Activated CD4-positive, alpha-beta T cell treated with anti-CD3 and anti-CD28 coated beads, Interleukin-2, amount 50 U/mL, for 16 hours (primary cell): ENCODE results near the gene FAM24B.
A peak's percentile ranks its signal among the peaks of the same experiment; 100 is the strongest.
"Not testable (repeated sequence)": the region's sequence is repeated elsewhere in the genome, so short reads cannot be mapped to it uniquely, and the experiment has no call there.

ENCODE experiments used
- DNase-seq: peaks from one replicate; pipeline ENCODE4 v3.0.0-alpha.2; 2020

Gene FAM24B

GRCh38 chr10:122879339-122880273 is at the start of gene FAM24B:
Gene FAM24B, minus strand, starts transcription at chr10:122879581. Its CDS starts 29,066 bp downstream, at chr10:122850515.
- DNase-seq: peak; percentile 96

GRCh38 chr10:122915700-122916099 is 36.3 kb upstream of the FAM24B start:
- no peak for DNase-seq

GRCh38 chr10:122911889-122912484 is 32.6 kb upstream of the FAM24B start:
- peak; percentile 31 for DNase-seq

- DNase-seq: no peak
Observed at GRCh38 chr10:122910310-122910709, 30.9 kb upstream of the FAM24B start, which contains the start of gene FAM24A. Gene FAM24A, plus strand, starts transcription at chr10:122910610. Its CDS starts 1,025 bp downstream, at chr10:122911635.

GRCh38 chr10:122903861-122904260 is 24.5 kb upstream of the FAM24B start:
- not testable (repeated sequence) for DNase-seq

GRCh38 chr10:122894261-122894944 is 15.0 kb upstream of the FAM24B start:
- no peak for DNase-seq

- no peak for DNase-seq
Observed at GRCh38 chr10:122884166-122884565, 4.8 kb upstream of the FAM24B start.

- DNase-seq: peak; percentile 33
Observed at GRCh38 chr10:122882766-122883165, 3.4 kb upstream of the FAM24B start.

- peak; percentile 50 for DNase-seq
Observed at GRCh38 chr10:122878799-122879338, 512 bp downstream of the FAM24B start.

- peak; percentile 14 for DNase-seq
Observed at GRCh38 chr10:122877264-122877663, 2.1 kb downstream of the FAM24B start.

- DNase-seq: no peak
Observed at GRCh38 chr10:122876467-122876855, 2.9 kb downstream of the FAM24B start.

- DNase-seq: no peak
Observed at GRCh38 chr10:122875843-122876466, 3.4 kb downstream of the FAM24B start.

GRCh38 chr10:122871947-122872346 is 7.4 kb downstream of the FAM24B start:
- DNase-seq: not testable (repeated sequence)

GRCh38 chr10:122868768-122869167 is 10.6 kb downstream of the FAM24B start:
- not testable (repeated sequence) for DNase-seq

- not testable (repeated sequence) for DNase-seq
Observed at GRCh38 chr10:122866757-122867482, 12.5 kb downstream of the FAM24B start.

- no peak for DNase-seq
Observed at GRCh38 chr10:122864901-122865300, 14.5 kb downstream of the FAM24B start.

GRCh38 chr10:122864194-122864592 is 15.2 kb downstream of the FAM24B start:
- DNase-seq: no peak

- DNase-seq: no peak
Observed at GRCh38 chr10:122863216-122864193, 15.9 kb downstream of the FAM24B start.

- no peak for DNase-seq
Observed at GRCh38 chr10:122861711-122862161, 17.6 kb downstream of the FAM24B start.

- no peak for DNase-seq
Observed at GRCh38 chr10:122859527-122859926, 19.9 kb downstream of the FAM24B start.
